ENCODE data around the gene CORO1A. TPM values are rescaled to one million over a fixed set of nuclear protein-coding genes. Genes with fewer than 3 reads are reported as not detected.
"Not testable (repeated sequence)": the region's sequence is repeated elsewhere in the genome, so short reads cannot be mapped to it uniquely, and the experiment has no call there.

Gene CORO1A
- total RNA-seq: 1,802 and 1,829 TPM in 2 replicates

DNA sequence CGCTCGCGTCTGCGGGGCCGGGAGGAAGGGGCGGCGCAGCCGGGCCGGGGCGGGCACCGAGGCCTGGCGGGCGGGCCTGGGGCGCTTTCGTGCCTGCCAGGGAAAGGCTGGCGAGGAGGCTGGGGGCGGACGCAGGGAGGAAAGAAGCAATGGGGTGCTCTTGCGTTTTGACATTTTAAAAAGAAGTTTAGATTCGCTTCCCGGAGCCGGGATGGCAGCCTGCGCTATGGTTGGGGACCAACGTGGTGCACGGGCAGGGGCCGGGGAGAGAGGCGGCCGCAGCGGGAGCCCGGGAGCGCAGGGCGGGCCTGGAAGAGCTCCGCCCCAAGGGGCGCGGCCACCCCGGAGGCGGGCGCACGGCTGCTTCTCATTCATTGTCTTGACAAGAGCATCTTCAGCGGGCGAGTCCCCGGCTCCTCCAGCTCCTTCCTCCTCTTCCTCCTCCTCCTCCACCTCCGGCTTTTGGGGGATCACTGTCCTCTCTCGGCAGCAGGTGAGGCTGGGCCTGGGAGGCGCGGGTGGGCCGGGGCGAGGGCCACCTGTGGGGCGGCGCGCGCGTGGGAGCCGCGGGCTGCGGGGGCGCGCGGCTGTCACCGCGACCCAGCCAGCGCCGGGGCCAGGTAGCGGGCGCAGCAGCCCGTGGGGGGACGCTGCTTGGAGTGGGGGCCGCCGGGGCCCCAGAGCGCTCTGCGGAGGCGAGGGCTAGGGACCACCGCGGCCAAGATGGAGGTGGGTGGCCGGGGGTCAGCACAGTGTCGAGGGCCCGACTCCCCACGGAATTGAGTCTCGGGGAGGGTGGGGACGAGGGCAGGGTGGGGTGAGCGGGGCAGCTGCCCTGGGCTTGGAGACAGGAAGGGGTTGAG is at the start of gene CORO1A:
Gene CORO1A, plus strand, starts transcription at position 370 of the 863 bp plus-strand sequence. CDS start 1,608 bp downstream, outside the sequence.
- intact Hi-C loops (cut with micrococcal nuclease): loop anchor here (1.0 kb wide), 3 partner anchors 40 to 91 kb away; partner anchors contain the start of gene MAPK3

DNA sequence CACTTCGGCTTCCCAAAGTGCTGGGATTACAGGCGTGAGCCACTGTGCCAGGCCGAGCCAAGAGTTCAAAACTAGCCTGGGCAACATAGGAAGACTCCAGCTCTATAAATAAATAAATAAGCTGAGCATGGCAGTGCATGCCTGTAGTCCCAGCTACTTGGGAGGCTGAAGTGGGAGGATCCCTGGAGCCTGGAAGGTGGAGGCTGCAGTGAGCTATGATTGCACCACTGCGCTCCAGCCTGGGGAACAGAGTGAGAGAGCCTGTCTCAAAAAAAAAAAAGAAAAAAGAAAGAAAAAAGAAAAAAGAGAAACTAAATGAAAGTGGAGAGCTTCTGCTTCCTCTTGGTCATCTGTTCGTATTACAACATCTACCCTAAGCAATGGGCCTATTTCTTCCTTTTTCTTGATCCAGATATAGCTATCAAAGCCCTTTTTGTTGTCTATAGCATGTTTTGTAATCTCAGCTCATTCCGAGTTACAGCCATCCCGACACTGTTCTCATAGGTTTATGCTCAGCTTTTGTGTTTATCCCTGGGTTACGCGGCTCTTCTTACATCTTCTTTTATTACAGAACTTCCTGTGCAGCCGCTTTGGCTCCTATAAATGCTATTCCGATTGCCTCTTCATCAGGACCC is 46.3 kb upstream of the CORO1A start:
- intact Hi-C loops (cut with micrococcal nuclease): no loop called here

DNA sequence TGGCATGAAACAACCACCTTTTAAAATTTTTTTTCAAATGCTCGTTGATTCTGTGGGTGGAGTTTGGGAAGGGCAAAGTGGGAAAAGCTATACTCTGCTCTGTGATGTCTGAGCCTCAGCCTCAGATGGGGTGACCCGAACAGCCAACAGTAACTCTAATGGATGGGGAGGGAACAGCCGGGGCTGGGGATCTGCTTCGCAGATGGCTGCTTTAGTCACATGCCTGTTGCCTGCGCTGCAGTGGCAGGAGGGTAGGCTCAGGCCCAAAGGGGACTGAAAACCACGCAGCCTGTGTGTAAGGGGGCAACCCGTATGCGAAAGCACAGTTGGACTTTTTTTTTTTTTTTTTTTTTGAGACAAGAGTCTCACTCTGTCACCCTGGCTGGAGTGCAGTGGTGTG is 45.5 kb upstream of the CORO1A start:
- intact Hi-C loops (cut with micrococcal nuclease): no loop called here

DNA sequence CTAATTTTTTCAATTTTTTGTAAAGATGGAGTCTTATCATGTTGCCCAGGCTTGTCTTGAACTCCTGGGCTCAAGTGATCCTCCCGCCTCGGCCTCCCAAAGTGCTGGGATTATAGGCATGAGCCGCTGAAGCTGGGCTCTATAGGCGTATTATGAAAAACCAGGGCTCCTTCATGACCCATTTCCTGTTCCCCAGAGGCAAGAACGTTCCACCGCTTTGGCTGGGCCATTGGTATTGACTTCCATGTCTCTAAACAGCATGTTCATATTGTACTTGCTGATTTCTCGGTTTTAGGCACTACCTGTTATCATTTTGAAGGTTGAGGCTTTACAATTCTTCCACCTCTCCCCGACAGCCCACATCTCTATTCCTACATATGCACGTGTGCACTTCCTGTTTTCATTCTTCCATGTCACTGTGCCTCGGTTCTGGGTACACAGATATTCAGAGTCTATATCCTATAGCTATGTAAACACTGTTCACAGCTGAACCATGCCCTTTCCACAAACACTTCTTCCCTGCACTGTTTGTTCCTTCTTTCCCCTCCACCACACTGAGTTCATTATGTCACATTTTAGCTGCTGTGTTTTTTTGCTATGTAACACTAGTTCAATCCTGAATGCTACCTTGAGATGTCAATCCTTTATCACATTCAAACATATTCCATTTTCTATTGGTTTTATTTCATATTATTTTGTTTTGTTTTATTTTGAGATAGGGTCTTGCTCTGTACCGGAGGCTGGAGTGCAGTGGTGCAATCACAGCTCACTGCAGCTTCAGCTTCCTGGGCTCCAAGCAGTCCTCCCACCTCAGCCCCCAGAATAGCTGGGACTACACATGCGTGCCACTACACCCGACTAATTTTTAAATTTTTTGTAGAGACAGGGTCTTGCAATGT is 43.6 kb upstream of the CORO1A start:
- intact Hi-C loops (cut with micrococcal nuclease): no loop called here

DNA sequence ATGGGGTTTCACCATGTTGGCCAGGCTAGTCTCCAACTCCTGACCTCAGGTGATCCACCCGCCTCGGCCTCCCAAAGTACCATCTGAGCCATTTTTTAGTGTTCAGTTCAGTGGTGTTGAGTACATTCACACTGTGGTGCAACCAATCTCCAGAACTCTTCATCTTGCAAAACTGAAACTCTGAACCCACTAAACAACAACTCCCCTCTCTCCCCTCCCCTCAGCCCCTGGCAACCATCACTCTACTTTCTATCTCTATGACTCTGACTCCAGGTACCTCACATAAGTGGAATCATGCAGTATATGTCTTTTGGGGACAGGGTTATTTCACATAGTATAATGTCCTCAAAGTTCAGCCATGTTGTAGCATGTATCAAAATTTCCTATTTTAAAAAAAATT is 41.7 kb upstream of the CORO1A start:
- intact Hi-C loops (cut with micrococcal nuclease): no loop called here

DNA sequence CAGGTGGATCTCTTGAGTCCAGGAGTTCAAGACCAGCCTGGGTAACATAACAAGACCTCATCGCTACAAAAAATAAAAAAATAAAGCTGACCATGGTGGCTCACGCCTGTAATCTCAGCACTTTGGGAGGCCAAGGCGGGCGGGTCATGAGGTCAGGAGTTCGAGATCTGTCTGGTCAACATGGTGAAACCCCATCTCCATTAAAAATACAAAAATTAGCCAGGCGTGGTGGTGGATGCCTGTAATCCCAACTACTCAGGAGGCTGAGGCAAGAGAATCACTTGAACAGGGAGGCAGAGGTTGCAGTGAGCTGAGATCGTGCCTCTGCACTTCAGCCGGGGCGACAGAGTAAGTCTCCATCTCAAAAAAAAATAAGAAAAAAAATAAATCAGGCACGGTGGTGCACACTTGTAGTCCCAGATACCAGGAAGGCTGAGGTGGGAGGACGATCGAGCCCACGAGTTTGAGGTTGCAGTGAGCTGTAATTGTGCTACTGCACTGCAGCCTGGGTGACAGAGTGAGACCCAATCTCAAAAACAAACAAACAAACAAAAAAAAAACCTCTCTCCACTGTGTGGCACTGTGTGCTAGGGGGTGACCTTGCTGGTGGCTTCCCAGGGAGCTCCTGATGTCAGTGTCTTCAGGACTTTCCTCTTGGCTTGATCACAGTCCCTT is 40.6 kb upstream of the CORO1A start:
- intact Hi-C loops (cut with micrococcal nuclease): loop anchor here (1.0 kb wide), 1 partner anchor 40 kb away; the partner anchor contains the start of gene CORO1A

DNA sequence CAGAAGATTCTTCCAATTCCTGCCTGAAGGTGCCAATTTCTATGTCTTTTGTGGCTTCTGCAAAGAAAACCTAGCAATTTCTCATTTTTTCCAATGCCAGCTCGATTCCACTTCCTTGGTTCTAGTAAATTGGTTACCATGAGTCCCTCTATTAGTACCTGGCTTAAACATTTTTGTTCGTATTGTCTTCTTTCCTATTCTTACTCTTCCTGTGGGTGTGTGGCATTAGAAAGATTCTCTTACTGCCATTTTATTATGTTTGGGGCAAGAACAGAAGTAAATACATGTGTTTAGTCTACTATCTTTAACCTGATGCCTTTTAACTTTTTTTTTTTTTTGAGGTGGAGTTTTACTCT is 40.1 kb upstream of the CORO1A start:
- intact Hi-C loops (cut with micrococcal nuclease): loop anchor here (1.0 kb wide), 1 partner anchor 40 kb away; the partner anchor contains the start of gene CORO1A

DNA sequence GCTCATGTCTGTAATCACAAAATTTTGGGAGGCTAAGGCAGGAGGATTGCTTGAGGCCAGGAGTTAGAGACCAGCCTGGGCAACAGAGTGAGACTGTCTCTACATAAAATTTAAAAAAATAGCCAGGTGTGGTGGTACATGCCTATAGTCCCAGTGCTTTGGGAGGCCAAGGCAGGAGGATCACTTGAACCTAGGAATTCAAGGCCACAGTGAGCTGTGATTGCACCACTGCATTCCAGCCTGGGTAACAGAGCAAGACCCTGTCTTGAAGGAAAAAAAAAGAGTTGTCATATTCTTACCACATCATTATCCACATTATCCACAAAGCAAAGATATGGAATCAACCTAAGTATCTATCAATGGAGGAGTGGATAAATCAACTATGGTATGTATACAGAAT is 39.4 kb upstream of the CORO1A start:
- intact Hi-C loops (cut with micrococcal nuclease): no loop called here

DNA sequence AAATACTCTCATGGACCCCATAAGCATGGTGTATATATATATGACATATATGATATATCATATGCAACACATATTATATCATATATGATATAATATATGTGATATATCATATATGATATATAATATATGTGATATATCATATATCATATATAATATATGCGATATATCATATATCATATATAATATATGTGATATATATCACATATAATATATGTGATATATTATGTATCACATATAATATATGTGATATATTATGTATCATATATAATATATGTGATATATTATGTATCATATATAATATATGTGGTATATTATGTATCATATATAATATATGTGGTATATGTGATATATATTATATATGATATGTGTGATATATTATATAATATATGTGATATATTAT is 38.5 kb upstream of the CORO1A start:
- intact Hi-C loops (cut with micrococcal nuclease): no loop called here

DNA sequence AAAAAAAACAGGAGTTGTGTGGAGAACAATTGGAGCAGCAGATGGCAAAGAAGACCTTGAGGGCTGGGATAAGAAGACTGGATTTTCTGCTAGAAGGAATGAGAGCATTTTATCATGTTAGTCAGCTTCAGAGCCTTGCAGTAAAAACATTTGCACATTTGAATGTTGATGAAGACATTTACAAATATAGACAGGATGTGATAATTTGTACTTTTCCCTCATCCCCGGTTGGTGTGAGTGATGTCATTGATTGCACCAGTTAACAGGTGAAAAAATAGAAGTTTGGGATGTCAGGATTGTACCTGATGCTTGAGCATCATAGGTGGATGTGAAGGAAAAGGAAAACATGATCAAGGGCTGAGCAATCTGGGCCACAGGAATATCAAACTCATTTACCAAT is 37.7 kb upstream of the CORO1A start:
- intact Hi-C loops (cut with micrococcal nuclease): no loop called here

DNA sequence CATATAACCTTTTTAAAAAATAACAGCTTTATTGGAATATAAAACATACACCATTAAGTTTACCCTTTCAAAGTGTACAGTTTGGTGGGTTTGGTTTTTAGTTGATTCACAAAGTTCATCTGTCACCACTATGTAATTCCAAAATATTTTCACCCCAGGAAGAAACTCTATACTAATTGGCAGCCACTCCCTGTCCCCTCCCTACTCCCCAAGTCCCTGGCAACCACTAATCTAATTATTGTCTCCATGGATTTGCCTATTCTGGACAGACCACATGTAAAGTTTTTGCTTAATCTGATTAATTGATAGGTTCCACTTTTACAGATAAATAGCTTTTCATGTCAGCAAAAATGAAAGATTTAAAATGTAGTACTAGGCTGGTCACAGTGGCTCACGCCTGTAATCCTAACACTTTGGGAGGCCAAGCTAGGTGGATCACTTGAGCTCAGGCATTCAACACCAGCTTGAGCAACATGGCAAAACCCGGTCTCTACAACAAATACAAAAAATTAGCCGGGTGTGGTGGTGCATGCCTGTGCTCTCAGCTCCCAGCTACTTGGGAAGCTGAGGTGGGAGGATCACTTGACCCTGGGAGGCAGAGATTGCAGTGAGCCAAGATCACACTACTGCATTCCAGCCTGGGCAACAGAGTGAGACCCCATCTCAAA is 35.4 kb upstream of the CORO1A start:
- intact Hi-C loops (cut with micrococcal nuclease): no loop called here

DNA sequence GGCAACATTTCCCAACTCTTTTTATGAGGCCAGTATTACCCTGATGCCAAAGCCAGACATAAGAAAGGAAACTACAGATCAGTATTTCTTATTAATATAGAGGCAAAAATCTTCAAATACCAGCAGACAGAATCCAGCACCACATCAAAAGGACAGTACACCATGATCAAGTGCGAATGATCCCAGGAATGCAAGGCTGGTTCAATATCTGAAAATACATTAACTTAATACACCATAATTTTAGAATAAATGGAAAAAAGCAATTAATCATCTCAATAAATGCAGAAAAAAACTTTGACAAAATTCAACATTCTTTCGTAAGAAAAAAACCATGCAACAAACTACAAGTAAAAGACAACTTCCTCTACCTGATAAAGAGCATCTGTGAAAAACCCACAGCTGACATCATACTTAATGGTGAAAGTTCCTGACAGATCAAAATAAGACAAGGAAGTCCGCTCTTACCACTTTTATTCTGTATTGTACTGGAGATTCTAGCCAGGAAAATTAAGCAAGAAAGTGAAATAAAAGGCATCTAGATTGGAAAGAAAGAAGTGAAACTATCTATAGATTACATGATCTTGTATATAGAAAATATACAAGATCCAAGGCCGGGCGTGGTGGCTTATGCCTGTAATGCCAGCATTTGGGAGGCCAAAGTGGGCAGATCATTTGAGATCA is 34.0 kb upstream of the CORO1A start:
- intact Hi-C loops (cut with micrococcal nuclease): no loop called here

DNA sequence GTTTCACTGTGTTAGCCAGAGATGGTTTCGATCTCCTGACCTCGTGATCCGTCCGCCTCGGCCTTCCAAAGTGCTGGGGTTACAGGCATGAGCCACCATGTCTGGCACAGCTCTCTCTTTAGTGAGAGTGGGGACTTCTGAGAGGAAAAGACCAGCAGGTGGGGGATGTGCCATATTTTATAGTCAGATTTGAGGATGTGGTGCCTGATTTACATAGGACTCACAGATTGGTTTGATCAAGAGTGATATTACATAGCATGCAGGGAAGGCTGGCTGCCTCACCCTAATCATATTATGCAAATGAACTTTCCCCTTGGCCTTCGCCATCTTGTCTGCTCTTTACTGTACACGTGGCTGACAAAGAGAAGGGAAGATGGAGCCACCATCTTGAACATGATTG is 32.3 kb upstream of the CORO1A start:
- intact Hi-C loops (cut with micrococcal nuclease): no loop called here

DNA sequence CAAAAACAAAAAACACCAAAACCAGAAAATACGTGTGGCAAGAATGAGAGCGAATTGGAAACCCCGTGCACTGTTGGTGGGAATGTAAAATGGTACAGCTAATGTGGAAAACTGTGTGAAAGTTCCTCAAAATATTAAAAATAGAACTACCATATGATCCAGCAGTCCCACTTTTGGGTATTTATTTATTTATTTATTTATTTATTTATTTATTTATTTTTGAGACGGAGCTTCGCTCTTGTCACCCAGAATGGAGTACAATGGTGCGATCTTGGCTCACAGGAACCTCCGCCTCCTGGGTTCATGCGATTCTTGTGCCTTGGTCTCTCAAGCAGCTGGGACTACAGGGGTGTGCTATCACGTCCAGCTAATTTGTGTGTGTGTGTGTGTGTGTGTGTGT is 30.9 kb upstream of the CORO1A start:
- intact Hi-C loops (cut with micrococcal nuclease): no loop called here

DNA sequence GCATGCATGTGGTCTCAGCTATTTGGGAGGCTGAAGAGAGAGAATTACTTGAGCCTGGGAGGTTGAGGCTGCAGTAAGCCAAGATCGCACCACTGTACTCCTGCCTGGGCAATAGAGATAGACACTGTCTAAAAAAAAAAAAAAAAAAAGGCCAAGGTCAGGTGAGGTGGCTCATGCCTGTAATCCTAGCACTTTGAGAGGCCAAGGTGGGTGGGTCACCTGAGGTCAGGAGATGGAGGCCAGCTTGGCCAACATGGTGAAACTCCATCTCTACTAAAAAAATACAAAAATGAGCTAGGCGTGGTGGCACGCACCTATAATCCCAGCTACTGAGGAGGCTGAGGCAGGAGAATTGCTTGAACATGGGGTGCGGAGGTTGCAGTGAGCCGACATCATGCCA is 28.2 kb upstream of the CORO1A start:
- intact Hi-C loops (cut with micrococcal nuclease): no loop called here

DNA sequence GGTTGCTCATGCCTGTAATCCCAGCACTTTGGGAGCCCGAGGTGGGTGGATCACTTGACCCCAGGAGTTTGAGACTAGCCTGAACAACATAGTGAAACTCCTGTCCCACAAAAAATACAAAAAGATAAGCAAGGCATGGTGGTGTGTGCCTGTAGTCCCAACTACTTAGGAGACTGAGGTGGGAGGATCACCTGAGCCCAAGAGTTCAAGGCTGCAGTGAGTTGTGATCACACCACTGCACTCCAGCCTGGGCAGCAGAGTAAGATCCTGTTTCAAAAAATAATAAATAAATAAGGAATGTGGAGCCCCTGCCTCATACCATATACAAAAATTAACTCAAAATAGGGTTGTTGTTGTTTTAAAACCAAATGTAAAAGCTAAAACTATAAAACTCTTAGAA is 26.2 kb upstream of the CORO1A start:
- intact Hi-C loops (cut with micrococcal nuclease): no loop called here

DNA sequence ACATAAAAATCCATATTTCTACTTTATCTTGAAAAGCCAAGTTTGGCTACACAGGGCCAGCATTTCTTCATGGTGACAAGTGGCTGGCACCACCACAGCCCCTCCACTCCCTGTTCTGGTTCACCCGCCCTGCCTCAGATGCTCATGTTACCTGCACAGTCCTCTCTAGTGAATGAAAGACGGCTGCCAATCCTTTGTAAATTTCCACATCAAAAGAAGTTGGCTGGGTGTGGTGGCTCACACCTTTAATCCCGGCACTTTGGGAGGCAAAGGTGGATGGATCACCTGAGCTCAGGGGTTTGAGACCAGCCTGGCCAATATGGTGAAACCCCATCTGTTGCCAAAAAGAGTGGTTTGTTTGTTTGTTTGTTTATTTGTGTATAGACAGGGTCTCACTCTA is 19.9 kb upstream of the CORO1A start:
- intact Hi-C loops (cut with micrococcal nuclease): no loop called here

DNA sequence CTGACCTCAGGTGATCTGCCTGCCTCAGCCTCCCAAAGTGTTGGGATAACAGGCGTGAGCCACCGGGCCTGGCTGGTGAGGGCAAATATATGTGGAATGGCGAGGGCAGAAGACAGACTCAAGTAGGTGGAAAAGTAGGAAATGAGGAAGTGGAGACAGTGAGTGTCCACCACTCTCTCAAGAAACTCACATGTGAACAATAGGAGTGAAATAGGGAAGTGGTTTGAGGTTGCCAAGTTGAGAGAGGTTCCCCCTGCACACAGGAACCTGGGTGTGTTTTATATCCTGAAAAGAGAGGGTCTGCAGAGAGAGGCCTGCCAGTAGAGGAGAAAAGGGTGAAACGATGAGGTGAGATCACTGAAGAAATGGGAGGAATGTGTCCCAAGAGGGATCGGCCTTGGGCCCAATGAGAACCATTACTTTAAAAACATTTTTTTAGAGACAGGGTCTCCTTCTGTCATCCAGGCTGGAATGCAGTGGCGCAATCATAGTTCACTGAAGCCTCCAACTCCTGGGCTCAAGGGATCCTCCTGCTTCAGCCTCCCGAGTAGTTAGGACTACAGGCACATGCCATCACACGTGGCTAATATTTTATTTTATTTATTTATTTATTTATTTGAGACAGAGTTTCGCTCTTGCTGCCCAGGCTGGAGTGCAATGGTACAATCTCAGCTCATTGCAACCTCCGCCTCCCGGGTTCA is 17.1 kb upstream of the CORO1A start:
- intact Hi-C loops (cut with micrococcal nuclease): no loop called here

DNA sequence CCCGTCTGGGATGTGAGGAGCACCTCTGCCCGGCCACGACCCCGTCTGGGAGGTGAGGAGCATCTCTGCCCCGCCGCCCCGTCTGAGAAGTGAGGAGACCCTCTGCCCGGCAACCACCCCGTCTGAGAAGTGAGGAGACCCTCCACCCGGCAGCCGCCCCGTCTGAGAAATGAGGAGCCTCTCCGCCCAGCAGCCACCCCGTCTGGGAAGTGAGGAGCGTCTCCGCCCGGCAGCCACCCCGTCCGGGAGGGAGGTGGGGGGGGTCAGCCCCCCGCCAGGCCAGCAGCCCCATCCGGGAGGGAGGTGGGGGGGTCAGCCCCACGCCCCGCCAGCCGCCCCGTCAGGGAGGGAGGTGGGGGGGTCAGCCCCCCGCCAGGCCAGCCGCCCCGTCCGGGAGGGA is 14.7 kb upstream of the CORO1A start:
- intact Hi-C loops (cut with micrococcal nuclease): not testable (repeated sequence)
